Measurements from ENCODE around the gene MUC5B.
"Not testable (repeated sequence)": the region's sequence is repeated elsewhere in the genome, so short reads cannot be mapped to it uniquely, and the experiment has no call there.

MUC5B gene, protein sequence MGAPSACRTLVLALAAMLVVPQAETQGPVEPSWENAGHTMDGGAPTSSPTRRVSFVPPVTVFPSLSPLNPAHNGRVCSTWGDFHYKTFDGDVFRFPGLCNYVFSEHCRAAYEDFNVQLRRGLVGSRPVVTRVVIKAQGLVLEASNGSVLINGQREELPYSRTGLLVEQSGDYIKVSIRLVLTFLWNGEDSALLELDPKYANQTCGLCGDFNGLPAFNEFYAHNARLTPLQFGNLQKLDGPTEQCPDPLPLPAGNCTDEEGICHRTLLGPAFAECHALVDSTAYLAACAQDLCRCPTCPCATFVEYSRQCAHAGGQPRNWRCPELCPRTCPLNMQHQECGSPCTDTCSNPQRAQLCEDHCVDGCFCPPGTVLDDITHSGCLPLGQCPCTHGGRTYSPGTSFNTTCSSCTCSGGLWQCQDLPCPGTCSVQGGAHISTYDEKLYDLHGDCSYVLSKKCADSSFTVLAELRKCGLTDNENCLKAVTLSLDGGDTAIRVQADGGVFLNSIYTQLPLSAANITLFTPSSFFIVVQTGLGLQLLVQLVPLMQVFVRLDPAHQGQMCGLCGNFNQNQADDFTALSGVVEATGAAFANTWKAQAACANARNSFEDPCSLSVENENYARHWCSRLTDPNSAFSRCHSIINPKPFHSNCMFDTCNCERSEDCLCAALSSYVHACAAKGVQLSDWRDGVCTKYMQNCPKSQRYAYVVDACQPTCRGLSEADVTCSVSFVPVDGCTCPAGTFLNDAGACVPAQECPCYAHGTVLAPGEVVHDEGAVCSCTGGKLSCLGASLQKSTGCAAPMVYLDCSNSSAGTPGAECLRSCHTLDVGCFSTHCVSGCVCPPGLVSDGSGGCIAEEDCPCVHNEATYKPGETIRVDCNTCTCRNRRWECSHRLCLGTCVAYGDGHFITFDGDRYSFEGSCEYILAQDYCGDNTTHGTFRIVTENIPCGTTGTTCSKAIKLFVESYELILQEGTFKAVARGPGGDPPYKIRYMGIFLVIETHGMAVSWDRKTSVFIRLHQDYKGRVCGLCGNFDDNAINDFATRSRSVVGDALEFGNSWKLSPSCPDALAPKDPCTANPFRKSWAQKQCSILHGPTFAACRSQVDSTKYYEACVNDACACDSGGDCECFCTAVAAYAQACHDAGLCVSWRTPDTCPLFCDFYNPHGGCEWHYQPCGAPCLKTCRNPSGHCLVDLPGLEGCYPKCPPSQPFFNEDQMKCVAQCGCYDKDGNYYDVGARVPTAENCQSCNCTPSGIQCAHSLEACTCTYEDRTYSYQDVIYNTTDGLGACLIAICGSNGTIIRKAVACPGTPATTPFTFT (N-terminal part only)

DNA sequence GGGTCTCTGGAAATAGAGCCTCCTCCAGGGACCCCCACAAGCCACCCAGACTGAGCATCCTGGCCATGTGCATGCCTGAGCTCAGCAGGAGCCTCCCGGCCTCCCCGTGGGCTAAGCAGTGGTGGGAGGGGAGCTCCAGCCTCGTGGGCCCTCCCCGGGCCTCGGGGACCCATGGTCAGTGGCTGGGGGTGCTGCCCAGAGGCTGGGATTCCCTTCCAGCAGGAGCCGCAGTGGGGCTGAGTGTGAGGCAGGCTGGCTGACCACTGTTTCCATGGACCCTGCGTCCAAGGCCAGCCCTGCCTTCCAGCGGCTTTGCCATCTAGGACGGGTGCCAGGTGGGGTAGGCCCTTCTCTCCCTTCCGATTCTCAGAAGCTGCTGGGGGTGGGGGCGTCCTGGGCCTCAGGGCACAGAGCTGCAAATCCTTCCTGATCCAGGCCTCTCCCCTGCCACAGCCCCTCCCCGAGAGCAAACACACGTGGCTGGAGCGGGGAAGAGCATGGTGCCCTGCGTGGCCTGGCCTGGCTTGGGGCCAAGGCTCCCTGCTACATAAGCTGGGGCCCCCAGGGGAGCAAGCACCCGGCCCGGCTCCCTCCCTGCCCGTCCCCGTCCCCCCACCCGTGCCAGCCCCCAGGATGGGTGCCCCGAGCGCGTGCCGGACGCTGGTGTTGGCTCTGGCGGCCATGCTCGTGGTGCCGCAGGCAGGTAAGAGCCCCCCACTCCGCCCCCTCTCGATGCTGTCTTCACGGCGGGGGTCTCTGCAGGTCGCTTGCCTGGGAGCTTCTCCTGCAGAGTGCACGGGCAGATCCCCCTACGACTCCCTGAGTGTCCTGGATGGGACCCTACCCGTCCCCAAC, at the start of gene MUC5B:
Gene MUC5B (plus strand): TSS at position 576 of the 855 bp plus-strand sequence. CDS start 58 bp downstream, at position 634.
- no peak for DNase-seq

DNA sequence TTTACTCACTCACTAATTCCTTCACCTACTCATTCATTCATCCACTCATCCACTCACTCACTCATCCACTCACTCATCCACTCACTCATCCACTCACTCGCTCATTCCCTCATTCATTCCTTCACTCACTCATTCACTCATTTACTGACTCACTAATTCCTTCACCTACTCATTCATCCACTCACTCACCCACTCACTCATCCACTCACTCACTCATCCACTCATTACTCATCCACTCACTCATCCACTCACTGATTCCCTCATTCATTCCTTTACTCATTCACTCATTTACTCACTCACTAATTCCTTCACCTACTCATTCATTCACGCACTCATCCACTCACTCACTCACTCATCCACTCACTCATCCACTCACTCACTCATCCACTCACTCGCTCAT, 49.5 kb upstream of the MUC5B start:
- not testable (repeated sequence) for DNase-seq

DNA sequence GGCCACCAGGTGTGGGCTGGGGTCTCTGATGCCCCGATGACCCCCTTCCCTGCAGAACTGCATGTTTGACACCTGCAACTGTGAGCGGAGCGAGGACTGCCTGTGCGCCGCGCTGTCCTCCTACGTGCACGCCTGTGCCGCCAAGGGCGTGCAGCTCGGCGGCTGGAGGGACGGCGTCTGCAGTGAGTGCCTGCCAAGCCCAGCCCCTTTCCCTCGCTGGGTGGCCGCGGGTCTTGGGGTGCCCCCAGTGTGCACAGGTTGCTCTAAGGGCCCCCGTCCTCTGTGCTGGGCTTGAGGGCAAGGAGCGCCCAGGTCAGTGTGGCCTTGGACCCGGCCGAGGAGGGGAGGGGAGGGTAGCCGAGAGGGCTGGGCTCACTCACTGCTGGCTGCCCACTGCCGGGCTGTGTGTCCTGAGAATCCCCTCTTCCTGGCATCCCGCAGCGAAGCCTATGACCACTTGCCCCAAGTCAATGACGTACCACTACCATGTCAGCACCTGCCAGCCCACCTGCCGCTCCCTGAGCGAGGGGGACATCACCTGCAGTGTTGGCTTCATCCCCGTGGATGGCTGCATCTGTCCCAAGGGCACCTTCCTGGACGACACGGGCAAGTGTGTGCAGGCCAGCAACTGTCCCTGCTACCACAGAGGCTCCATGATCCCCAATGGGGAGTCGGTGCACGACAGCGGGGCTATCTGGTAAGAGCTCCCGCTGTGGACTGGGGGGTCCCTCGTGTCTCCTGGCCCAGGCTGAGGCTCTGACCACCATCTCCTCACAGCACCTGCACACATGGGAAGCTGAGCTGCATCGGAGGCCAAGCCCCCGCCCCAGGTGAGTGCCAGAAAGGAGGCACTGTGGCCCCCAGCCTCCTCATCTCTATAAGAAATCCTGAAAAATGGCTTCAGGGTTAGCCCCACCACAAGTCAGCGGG, 48.2 kb upstream of the MUC5B start:
- DNase-seq, result no peak

DNA sequence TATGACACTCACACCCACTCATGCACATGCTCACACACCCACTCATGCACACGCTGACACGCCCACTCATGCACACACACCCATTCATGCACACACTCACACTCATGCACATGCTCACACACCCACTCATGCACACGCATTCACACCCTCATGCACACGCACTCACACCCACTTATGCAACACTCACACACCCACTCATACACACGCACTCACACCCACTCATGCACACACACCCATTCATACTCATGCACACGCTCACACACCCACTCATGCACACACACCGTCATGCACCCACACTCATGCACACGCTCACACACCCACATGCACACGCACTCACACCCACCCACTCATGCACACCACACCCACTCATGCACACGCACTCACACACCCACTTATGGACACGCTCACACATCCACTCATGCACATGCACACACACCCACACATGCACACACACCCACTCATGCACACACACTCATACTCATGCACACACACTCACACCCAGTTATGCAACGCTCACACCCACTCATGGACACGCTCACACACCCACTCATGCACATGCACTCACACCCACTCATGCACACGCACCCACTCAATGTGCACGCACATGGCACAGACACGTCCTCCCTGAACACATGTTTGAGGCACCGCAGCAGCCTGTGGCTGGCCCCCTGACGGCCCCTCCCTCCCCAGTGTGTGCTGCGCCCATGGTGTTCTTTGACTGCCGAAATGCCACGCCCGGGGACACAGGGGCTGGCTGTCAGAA, 47.2 kb upstream of the MUC5B start:
- no peak for DNase-seq

DNA sequence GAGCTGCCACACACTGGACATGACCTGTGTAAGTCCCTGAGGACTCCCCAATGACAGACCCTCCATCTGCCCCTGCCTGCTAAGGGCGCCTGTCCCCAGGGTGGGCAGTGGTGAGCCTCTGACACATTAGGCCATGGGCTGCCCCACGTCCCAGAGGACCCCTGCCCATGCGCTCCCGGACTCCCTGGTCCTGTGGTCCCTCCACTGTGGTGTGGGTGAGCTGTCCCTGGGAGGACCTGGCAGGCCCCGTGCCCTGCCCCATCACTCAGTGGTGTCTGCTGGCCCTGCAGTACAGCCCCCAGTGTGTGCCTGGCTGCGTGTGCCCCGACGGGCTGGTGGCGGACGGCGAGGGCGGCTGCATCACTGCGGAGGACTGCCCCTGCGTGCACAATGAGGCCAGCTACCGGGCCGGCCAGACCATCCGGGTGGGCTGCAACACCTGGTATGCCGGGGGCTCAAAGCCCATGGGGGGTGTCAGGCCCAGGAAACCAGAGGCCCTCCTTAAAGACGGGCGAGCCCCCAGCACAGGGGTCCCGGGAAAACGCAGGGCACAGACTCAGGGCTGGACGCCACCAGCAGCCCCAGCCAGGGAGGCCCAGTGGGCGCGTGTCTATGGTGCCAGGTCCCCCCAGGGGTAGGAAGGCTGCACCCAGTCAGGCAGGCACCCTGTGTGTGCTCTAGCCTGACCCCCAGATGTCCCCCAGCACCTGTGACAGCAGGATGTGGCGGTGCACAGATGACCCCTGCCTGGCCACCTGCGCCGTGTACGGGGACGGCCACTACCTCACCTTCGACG, 46.4 kb upstream of the MUC5B start:
- DNase-seq, result no peak

DNA sequence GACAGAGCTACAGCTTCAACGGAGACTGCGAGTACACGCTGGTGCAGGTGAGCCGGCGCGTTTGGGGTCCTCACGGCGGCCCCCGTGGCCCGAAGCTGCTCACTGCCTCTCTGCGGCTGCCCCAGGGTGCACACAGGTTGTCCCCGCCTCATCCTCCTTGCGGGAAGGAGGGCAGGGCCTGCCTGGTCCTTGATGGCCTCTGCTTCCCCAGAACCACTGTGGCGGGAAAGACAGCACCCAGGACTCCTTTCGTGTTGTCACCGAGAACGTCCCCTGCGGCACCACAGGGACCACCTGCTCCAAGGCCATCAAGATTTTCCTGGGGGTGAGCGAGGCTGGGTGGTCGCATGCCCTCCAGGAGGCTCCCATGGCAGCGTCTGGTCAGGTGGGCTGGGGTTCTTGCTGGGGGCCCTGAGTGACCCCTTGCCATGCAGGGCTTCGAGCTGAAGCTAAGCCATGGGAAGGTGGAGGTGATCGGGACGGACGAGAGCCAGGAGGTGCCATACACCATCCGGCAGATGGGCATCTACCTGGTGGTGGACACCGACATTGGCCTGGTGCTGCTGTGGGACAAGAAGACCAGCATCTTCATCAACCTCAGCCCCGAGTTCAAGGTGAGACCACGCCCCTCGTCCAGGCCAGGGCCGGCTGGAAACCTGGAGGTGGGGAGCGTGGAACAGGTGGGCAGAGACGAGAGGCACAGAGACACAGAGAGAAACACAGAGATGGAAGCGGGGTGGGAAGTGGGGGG, 45.7 kb upstream of the MUC5B start:
- DNase-seq, result no peak

DNA sequence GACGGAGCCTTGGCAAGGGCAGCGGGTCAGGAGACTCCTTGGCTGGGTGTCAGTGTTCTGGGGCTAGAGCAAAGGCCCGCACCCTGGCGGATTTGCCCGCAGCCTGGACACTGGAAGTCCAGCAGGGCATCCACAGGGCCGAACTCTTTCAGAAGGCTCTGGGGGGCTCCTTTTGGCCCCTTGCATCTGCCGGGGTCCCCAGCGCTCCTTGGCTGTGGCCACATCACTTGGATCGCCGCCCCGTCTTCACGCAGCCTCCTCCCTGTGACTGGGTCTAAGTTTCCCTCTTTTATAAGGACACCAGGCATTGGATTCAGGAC, 45.1 kb upstream of the MUC5B start:
- DNase-seq, result no peak

DNA sequence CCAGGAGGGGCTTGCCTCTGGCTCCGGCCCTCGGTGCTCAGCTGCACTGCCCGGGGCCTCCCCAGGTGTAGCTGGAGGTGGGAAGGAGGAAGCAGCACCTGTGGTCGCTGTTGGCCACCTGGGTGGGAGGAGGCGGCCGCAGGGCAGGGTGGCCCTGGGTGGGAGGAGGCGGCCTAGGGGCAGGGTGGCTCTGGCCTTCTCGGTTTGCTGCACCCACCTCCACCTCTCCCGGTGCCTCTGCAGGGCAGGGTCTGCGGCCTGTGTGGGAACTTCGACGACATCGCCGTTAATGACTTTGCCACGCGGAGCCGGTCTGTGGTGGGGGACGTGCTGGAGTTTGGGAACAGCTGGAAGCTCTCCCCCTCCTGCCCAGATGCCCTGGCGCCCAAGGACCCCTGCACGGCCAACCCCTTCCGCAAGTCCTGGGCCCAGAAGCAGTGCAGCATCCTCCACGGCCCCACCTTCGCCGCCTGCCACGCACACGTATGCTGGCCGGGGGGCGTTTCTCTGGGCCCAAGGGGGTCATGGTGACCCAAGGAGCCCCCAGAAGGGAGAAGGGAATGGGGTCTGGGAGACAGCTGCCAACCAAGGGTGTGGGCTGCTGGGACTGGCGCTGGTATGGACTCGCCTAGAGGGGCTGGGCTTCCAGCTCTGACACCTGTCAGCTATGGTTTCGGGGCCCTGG, 44.5 kb upstream of the MUC5B start:
- no peak for DNase-seq

DNA sequence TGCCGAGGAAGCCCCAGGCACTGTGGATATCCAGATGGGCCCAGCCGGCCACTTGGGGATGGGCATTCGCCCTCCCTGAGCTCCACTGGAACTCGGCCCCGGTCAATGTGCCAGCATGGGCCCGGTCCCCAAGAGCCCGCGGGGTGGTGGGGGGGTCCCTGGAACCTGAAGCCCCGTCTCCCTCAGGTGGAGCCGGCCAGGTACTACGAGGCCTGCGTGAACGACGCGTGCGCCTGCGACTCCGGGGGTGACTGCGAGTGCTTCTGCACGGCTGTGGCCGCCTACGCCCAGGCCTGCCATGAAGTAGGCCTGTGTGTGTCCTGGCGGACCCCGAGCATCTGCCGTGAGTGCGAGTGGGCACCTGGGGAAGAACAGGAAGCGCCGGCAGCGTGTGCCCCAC, 44.0 kb upstream of the MUC5B start:
- no peak for DNase-seq

DNA sequence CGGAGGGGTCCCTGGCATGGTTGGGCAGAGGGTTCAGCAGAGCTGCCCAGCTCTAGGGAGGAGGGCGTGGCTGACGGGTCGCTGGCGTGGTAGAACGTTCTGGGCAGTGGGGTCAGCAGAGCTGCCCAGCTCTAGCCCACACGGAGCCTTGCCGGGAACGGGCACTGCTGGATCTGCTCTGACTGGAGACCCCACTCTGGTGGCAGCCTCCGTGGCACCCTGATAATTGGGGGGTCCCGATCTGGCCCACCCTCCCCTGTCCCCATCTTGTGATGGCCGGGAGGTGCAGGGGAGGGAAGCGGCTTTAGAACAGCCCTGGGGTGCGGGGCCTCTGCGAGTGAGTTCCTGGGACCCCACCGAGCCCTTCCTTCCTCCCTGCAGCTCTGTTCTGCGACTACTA, 43.2 kb upstream of the MUC5B start:
- no peak for DNase-seq

DNA sequence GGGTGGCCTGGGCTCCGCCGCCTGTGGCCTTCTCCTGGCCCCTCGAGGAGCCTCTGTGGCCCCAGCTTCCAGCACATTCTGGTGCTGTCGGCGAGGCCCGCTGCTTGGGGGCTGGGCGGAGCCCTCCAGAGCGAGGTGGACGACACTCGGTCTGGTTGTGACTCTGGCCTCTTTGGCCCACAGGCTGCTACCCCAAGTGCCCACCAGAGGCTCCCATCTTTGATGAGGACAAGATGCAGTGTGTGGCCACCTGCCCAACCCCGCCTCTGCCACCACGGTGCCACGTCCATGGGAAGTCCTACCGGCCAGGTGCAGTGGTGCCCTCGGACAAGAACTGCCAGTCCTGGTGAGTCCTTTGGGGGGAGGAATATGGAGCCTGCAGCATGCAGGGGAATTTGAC, 42.7 kb upstream of the MUC5B start:
- no peak for DNase-seq

DNA sequence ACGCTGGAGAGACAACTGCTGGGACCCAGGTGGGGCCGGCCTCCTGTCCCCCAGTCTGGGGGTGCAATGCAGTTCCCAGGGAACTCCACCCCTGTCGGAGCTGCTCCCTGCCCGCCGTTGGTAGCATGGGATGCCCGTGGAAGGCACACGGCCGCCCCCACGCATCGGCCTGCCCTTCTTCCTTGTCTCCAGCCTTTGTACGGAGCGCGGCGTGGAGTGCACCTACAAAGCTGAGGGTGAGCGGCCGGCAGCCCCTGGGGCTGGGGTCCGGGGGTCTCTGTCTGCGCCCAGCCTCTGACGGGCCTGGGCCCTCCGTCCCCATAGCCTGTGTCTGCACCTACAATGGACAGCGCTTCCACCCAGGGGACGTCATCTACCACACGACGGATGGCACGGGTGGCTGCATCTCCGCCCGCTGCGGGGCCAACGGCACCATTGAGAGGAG, 41.9 kb upstream of the MUC5B start:
- no peak for DNase-seq

DNA sequence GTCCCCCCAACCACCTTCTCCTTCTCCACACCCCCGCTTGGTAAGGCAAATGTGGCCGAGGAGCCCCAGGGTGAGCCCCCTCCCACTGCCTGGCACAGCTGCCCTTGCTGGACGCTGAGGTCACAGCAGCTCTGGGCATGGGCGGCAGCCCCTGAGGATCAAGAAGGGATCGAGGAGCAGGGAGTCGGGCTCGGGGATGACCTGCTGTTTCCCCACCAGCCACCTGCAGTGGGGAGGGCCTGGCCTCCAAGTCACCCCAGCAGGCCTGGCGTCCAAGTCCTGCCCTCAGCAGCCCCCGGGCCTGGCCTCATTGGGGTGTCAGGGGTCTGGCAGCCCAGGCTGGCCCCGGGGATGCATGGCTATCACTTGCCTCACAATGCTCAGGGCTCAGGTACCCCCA, 41.4 kb upstream of the MUC5B start:
- DNase-seq, result no peak

DNA sequence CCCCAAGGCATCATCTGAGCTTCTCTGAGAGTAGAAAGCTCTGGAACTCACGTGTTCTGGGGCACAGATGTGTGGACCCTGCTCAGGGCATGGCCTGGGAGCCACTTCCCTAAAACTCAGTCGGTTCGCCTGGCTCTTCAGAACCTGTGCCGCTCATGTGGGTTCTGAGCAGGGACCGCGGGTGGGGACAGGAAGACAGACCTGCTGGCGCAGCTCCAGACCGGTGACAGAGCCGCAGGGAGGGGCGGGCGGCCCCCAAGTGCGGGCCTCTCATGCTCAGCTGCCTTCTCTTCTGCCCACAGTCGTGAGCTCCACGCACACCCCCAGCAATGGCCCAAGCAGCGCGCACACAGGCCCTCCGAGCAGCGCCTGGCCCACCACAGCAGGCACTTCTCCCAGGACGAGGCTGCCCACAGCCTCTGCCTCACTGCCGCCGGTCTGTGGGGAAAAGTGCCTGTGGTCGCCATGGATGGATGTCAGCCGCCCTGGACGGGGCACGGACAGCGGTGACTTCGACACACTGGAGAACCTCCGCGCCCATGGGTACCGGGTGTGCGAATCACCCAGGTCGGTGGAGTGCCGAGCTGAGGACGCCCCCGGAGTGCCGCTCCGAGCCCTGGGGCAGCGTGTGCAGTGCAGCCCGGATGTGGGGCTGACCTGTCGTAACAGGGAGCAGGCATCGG, 40.9 kb upstream of the MUC5B start:
- DNase-seq, result no peak

DNA sequence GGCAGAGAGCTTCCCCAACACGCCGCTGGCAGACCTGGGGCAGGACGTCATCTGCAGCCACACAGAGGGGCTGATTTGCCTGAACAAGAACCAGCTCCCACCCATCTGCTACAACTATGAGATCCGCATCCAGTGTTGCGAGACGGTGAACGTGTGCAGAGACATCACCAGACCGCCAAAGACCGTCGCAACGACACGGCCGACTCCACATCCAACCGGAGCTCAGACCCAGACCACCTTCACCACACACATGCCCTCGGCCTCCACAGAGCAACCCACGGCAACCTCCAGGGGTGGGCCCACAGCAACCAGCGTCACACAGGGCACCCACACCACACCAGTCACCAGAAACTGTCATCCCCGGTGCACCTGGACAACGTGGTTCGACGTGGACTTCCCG, 38.7 kb upstream of the MUC5B start:
- DNase-seq, result not testable (repeated sequence)

DNA sequence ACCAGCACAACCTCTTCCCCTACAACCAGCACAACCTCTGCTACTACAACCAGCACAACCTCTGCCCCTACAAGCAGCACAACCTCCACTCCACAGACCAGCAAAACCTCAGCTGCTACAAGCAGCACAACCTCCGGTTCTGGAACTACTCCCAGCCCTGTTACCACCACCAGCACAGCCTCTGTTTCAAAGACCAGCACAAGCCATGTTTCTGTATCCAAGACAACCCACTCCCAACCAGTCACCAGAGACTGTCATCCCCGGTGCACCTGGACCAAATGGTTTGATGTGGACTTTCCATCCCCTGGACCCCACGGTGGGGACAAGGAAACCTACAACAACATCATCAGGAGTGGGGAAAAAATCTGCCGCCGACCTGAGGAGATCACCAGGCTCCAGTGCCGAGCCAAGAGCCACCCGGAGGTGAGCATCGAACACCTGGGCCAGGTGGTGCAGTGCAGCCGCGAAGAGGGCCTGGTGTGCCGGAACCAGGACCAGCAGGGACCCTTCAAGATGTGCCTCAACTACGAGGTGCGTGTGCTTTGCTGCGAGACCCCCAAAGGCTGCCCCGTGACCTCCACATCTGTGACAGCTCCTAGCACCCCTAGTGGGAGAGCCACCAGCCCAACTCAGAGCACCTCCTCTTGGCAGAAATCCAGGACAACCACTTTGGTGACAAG, 34.3 kb upstream of the MUC5B start:
- DNase-seq, result not testable (repeated sequence)

DNA sequence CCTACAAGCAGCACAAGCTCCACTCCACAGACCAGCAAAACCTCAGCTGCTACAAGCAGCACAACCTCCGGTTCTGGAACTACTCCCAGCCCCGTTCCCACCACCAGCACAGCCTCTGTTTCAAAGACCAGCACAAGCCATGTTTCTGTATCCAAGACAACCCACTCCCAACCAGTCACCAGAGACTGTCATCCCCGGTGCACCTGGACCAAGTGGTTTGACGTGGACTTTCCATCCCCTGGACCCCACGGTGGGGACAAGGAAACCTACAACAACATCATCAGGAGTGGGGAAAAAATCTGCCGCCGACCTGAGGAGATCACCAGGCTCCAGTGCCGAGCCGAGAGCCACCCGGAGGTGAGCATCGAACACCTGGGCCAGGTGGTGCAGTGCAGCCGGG, 33.0 kb upstream of the MUC5B start:
- DNase-seq, result not testable (repeated sequence)
